ENCODE measurements around the gene CLCNKB. TPM values are rescaled to one million over a fixed set of nuclear protein-coding genes. Genes with fewer than 3 reads are reported as not detected.

CLCNKB gene
- total RNA-seq (ENCODE audit: unreplicated experiment) = not detected
- long read RNA-seq = 0 reads

DNA sequence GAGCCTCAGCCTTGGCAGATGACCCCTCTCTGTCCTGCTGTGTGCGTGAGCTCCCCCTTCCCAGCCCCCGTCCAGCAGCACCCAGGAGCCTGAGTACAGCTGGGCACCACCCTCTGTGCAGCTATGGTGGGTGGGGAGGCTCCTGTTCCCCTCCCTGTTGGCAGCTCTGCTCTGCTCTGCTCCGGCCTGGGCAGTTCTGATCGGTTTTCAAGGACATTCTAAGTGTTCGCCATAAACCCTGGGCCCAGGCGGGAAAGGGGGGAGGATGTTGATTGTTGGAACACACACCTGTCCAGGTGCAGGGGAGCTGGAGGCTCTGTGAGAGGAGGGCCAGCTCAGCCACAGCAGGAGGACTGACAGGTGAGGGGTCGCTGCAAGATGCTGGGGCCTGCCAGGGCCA is at the start of gene CLCNKB:
TSS of gene CLCNKB (plus strand) at position 262 of the 400 bp plus-strand sequence. CDS start 711 bp downstream, outside the sequence.
- no peak for TF ChIP-seq CTCF (IDR thresholded peaks at IDR 0.05; ENCODE audit: partially characterized antibody, unreplicated experiment)
- Mint-ChIP-seq H3K4me3 (ENCODE audit: unreplicated experiment) (no peak within 1 kb of the TSS), H3K27ac (ENCODE audit: unreplicated experiment) (no peak within 1 kb of the TSS), H3K4me1 (ENCODE audit: low read depth, unreplicated experiment) (peaks cover 8% of the 10 kb centered on the region), H3K27me3 (ENCODE audit: unreplicated experiment) (peaks cover 8% of the 10 kb centered on the region), H3K9me3 (ENCODE audit: unreplicated experiment) (peaks cover 6% of the 10 kb centered on the region), H3K36me3 (ENCODE audit: unreplicated experiment) (no peaks in the 10 kb centered on the region)
- DNase-seq = no peak

DNA sequence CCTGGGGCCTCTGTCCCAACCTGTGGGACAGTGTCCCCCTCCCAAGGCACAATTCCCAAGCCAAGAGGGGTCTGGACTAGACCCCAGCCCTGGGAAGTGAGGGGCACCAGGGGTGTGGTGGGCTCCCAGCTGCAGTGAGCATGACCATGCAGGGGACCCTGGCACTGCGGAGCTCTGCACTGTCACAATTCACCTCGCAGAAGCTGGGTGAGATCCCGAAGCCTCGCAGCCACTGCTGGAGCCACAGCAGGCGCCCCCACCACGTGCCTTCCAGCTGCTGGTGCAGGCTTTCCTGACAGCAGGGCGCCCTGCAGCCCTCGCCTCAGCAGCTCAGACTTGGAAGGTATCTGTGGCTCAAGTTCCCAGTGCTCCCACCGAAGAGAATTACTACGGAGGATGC is 49.5 kb upstream of the CLCNKB start:
- DNase-seq = no peak
- Mint-ChIP-seq H3K27me3 (ENCODE audit: unreplicated experiment) (peaks cover 2% of the 10 kb centered on the region), H3K27ac (ENCODE audit: unreplicated experiment) (no peak overlapping the region), H3K9me3 (ENCODE audit: unreplicated experiment) (peaks cover 2% of the 10 kb centered on the region), H3K4me3 (ENCODE audit: unreplicated experiment) (no peak overlapping the region), H3K36me3 (ENCODE audit: unreplicated experiment) (no peaks in the 10 kb centered on the region), H3K4me1 (ENCODE audit: low read depth, unreplicated experiment) (no peaks in the 10 kb centered on the region)
- TF ChIP-seq CTCF (IDR thresholded peaks at IDR 0.05; ENCODE audit: partially characterized antibody, unreplicated experiment) = no peak

DNA sequence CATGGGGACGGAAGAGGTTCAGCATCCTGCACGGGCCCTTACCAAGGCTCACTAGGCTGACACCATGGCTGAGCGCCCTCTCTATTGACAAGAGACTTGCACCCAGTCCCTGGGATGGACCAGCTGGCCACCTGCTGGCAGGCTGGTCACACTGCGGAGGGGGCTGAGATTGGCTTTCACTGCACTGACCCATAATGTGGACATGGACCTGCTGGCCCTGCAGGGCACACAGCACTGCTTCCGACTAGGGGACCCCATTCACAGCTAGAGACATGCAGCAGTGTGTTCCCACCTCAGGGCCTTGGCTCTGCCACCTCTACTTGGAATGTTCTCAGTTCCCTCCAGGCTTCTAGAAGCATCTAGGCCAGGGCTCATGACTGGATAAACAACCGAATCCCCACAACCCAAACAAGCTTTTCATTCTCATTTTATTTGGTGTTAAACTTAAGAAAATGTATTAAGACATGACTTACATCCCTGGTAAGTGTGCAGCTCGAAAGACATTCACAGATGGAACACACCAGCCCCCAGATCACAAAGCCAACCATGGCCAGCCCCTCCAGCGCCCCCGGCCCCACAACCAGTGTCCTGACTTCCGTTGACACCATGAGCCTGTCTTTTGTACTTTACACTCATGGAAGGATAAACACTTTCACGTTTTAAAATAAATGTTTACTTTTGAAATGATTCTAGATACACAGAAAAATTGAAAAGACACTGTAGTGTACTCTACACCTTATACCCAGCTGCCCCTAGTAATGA is 48.8 kb upstream of the CLCNKB start:
- DNase-seq = peak; percentile 78
- Mint-ChIP-seq H3K4me1 (ENCODE audit: low read depth, unreplicated experiment) (no peaks in the 10 kb centered on the region), H3K27ac (ENCODE audit: unreplicated experiment) (no peak overlapping the region), H3K36me3 (ENCODE audit: unreplicated experiment) (no peaks in the 10 kb centered on the region), H3K9me3 (ENCODE audit: unreplicated experiment) (peaks cover 2% of the 10 kb centered on the region), H3K4me3 (ENCODE audit: unreplicated experiment) (no peak overlapping the region), H3K27me3 (ENCODE audit: unreplicated experiment) (peaks cover 2% of the 10 kb centered on the region)
- peak; percentile 82 for TF ChIP-seq CTCF (IDR thresholded peaks at IDR 0.05; ENCODE audit: partially characterized antibody, unreplicated experiment)

GRCh38 chr1:15997076-15997585 is 46.5 kb upstream of the CLCNKB start:
- H3K27ac Mint-ChIP-seq (ENCODE audit: unreplicated experiment) = no peak overlapping the region
- H3K4me3 Mint-ChIP-seq (ENCODE audit: unreplicated experiment) = no peak overlapping the region
- no peak for TF ChIP-seq CTCF (IDR thresholded peaks at IDR 0.05; ENCODE audit: partially characterized antibody, unreplicated experiment)
- H3K9me3 Mint-ChIP-seq (ENCODE audit: unreplicated experiment) = peaks cover 2% of the 10 kb centered on the region
- no peaks in the 10 kb centered on the region for H3K4me1 Mint-ChIP-seq (ENCODE audit: low read depth, unreplicated experiment)
- no peaks in the 10 kb centered on the region for H3K36me3 Mint-ChIP-seq (ENCODE audit: unreplicated experiment)
- DNase-seq = no peak
- peaks cover 3% of the 10 kb centered on the region for H3K27me3 Mint-ChIP-seq (ENCODE audit: unreplicated experiment)

- H3K27ac Mint-ChIP-seq (ENCODE audit: unreplicated experiment) = no peak overlapping the region
- no peak for DNase-seq
Measured at GRCh38 chr1:15997637-15998280, 45.8 kb upstream of the CLCNKB start.

More at GRCh38 chr1:15997637-15998280, 45.8 kb upstream of the CLCNKB start:
- Mint-ChIP-seq H3K4me3 (ENCODE audit: unreplicated experiment) (no peak overlapping the region), H3K9me3 (ENCODE audit: unreplicated experiment) (peaks cover 2% of the 10 kb centered on the region), H3K27me3 (ENCODE audit: unreplicated experiment) (peaks cover 3% of the 10 kb centered on the region), H3K36me3 (ENCODE audit: unreplicated experiment) (no peaks in the 10 kb centered on the region), H3K4me1 (ENCODE audit: low read depth, unreplicated experiment) (no peaks in the 10 kb centered on the region)
- TF ChIP-seq CTCF (IDR thresholded peaks at IDR 0.05; ENCODE audit: partially characterized antibody, unreplicated experiment) = no peak
